Tibial nerve (tissue), 3 donors: ENCODE measurements around the gene SELENON.

ENCODE experiments used
- CTCF ChIP-seq, 5 experiments: fragments of 200-600 bp in 3 of 5; fragments of 450-650 bp in 2 of 5; sonication (generic) in 3 of 5; IDR thresholded peaks; one replicate each; pipeline ENCODE4 v1.5.1; 2016 to 2019; ENCODE audit warnings: antibody characterized with exemption in 5 of 5, mild to moderate bottlenecking in 3 of 5, moderate library complexity in 2 of 5
- POLR2A ChIP-seq, 2 donors: fragments of 450-650 bp; IDR thresholded peaks; one replicate each; pipeline ENCODE4 v1.6.1; 2017; ENCODE audit warnings: antibody characterized with exemption in 2 of 2, mild to moderate bottlenecking in 2 of 2, moderate library complexity in 2 of 2

GRCh38 chr1:25817840-25818501, 18.0 kb downstream of the SELENON start:
- TF ChIP-seq CTCF (IDR thresholded peaks at IDR 0.05) (no peak), POLR2A (IDR thresholded peaks at IDR 0.05) (no peak)
